ENCODE data around the gene FGF11.

The FGF11 gene

DNA sequence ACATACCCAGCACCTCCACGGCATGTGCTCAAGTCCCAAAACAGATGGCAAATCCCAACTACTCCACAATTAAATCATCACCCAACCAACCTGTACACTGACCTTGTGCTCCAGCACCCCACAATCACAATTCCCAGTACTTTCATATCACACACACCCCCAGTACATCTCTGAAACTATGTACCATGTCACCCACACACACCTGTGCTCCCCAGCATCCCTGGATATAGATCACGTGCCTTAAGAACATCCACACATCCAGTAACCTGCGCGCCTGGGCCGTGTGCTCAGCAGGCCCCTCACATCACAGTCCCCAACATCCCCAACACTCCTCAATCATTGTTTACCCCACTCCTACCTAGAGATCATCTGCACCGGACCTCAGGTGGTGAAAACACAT is 29.6 kb upstream of the FGF11 start:
- H3K27me3 ChIP-seq (replicated peaks; ENCODE audit: control insufficient read depth, insufficient read depth, low read length) = no peaks in the 10 kb centered on the region; the same call in none of the 2 replicates
- no peaks in the 10 kb centered on the region for H3K36me3 ChIP-seq (ENCODE audit: control insufficient read depth, insufficient read depth, low read length)
- H3K4me3 ChIP-seq (replicated peaks; ENCODE audit: low read depth, low read length) = no peak overlapping the region
- no peak for TF ChIP-seq CTCF (IDR thresholded peaks at IDR 0.05; ENCODE audit: insufficient read depth, low read length, poor library complexity, severe bottlenecking)
- no peak for DNase-seq (ENCODE audit: extremely low read depth, insufficient read length)

DNA sequence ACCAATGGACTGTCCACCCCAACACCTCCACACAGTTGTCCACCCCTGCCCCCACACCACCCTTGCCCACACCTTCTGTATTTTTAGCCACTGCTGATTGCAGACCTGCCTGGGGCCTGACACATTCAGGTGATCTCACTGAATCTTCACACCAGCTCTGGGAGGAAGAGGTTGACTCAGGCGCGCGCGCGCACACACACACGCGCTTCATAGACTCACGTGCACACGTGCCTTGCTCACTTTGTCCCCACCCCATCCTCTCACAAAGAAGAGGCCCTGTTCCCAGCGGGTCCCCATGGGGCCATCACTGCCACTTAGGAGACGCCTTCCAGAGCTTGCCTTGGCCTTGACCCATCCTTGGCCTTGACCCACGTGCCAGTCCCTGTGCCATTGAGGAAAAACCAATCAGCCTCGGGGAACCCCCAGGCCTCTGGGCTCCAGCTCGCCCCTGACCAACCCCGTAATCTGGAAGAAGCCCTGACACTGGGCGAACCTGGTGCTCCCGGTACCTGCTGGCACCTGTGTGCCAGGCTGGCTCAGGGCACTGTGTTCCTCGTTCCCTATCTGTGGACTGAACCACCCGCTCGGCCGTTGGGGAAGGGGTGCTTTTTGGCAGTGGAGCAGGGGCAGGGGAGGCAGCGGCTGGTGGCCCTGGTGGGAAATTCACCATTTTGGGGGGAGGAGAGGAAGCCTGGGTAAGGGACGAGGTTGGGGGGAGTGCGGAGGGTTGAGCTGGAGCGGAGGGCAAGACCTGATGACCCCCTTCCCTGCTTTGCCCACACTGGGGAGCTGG is 28.5 kb upstream of the FGF11 start:
- Histone ChIP-seq H3K36me3 (ENCODE audit: control insufficient read depth, insufficient read depth, low read length) (no peaks in the 10 kb centered on the region), H3K27me3 (replicated peaks; ENCODE audit: control insufficient read depth, insufficient read depth, low read length) (peaks cover 2% of the 10 kb centered on the region), H3K4me3 (replicated peaks; ENCODE audit: low read depth, low read length) (no peak overlapping the region)
- no peak for DNase-seq (ENCODE audit: extremely low read depth, insufficient read length)
- TF ChIP-seq CTCF (IDR thresholded peaks at IDR 0.05; ENCODE audit: insufficient read depth, low read length, poor library complexity, severe bottlenecking) = no peak

DNA sequence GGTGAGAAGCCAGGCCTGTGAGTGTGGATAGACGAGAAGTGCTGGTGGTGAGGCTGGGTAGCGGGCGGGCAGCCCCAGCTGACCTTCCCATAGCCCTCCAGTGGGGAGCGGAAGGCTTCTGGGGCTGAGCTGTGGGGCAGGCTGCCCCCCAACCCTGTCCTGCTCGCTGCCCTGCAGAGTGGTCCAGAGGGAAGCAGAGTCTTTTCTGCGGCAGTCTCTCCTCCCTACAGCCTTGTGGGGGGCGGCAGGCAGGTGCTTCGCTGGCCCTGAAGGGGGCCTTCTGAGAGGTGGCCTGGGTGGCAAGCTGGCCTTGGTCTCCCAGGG is 27.9 kb upstream of the FGF11 start:
- TF ChIP-seq CTCF (IDR thresholded peaks at IDR 0.05; ENCODE audit: insufficient read depth, low read length, poor library complexity, severe bottlenecking) = no peak
- H3K27me3 ChIP-seq (replicated peaks; ENCODE audit: control insufficient read depth, insufficient read depth, low read length) = peaks cover 2% of the 10 kb centered on the region
- H3K4me3 ChIP-seq (replicated peaks; ENCODE audit: low read depth, low read length) = no peak overlapping the region
- H3K36me3 ChIP-seq (ENCODE audit: control insufficient read depth, insufficient read depth, low read length) = no peaks in the 10 kb centered on the region
- DNase-seq (ENCODE audit: extremely low read depth, insufficient read length) = no peak

DNA sequence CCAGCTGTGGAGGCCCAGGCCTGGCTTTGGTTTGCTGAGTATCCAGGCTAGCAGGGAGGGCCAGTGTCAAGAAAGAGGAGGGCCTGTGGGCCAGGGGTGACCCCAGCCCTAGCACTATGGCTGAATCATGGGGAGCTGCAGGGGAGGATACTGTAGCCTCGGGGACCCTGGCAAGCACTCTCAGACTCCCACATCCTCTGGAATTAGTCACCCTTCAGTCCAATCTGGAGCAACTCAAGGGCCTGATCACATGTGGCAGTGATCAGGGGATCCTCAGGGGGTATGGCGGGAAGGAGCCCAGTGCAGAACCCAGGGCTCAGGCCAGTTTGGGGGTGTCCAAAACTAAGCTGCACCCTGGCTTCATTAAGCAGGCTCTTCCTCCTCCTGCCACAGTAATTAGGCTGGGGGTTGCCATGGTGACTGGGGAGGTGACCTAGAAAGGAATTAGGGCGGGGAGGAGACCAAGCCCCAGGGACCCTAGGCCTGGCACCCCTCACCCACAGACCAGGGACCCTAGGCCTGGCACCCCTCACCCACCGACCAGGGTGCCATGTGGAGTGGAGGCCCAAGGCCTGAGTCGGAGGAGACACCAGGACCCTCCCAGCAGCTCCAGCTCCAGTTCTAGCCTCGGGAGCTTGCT is 25.8 kb upstream of the FGF11 start:
- peaks cover 2% of the 10 kb centered on the region for H3K27me3 ChIP-seq (replicated peaks; ENCODE audit: control insufficient read depth, insufficient read depth, low read length)
- H3K36me3 ChIP-seq (ENCODE audit: control insufficient read depth, insufficient read depth, low read length) = no peaks in the 10 kb centered on the region
- no peak for DNase-seq (ENCODE audit: extremely low read depth, insufficient read length)
- H3K4me3 ChIP-seq (replicated peaks; ENCODE audit: low read depth, low read length) = no peak overlapping the region
- TF ChIP-seq CTCF (IDR thresholded peaks at IDR 0.05; ENCODE audit: insufficient read depth, low read length, poor library complexity, severe bottlenecking) = no peak

DNA sequence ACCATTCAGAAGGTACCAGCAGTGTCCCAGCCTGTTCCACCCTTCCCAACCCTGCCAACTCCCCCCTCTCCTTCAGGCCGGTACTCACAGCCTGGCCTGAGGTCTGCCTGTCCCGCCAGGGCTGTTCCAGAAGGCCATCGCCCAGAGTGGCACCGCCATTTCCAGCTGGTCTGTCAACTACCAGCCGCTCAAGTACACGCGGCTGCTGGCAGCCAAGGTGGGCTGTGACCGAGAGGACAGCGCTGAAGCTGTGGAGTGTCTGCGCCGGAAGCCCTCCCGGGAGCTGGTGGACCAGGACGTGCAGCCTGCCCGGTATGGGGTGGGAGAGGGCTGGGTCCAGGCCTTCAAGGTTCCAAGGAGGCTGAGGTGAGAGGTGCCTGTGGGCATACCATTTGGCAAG is 24.5 kb upstream of the FGF11 start:
- no peak for TF ChIP-seq CTCF (IDR thresholded peaks at IDR 0.05; ENCODE audit: insufficient read depth, low read length, poor library complexity, severe bottlenecking)
- Histone ChIP-seq H3K4me3 (replicated peaks; ENCODE audit: low read depth, low read length) (no peak overlapping the region), H3K27me3 (replicated peaks; ENCODE audit: control insufficient read depth, insufficient read depth, low read length) (peaks cover 2% of the 10 kb centered on the region), H3K36me3 (ENCODE audit: control insufficient read depth, insufficient read depth, low read length) (no peaks in the 10 kb centered on the region)
- DNase-seq (ENCODE audit: extremely low read depth, insufficient read length) = no peak
